Stimulated activated CD4-positive, alpha-beta T cell treated with anti-CD3 and anti-CD28 coated beads, Interleukin-1b, Interleukin-23, amount 100 ng/mL, for 24 hours (primary cell): ENCODE data around the gene TSEN15.

Experiments used
- DNase-seq, 4 experiments: peaks; one replicate each; pipeline ENCODE4 v3.0.0-alpha.2; 2020; ENCODE audit warnings: low read depth in 4 of 4, low spot score in 1 of 4

The TSEN15 gene

DNA sequence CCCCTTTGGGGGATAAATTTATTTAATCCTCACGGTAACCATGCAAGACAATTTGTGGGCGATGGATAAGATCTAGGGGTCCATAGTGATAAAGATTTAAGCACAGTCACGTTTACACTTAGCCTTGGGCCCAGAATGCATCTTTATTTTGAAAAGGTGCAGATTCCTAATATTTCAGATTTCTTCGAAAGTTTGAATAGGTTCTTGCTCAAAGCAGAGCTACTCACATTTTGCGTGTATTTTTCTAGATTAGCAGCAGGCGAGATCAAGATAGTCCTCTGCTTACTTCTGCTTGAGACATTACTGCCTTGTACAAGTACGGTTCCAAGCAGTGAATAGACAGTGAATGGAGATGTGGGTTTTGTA lies 647 bp downstream of the TSEN15 start:
- no peak for DNase-seq

DNA sequence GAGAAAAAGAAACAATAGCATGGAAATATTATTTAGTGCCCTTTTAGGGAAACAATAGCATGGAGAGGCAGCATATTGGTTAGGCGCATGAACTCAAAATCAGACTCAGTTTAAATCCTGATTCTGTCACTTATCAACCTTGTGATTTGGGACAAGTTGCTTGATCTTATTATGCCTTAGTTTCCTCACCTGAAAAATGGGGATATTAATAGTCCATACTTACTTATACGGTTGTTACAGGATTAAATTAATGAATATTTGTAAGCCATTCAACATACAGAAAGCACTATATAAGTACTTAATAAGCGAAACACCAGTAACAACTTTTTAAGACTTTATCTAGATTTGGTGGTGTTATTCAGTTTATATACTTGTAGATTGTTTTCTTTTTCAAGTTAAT lies 1.2 kb downstream of the TSEN15 start:
- no peak for DNase-seq

DNA sequence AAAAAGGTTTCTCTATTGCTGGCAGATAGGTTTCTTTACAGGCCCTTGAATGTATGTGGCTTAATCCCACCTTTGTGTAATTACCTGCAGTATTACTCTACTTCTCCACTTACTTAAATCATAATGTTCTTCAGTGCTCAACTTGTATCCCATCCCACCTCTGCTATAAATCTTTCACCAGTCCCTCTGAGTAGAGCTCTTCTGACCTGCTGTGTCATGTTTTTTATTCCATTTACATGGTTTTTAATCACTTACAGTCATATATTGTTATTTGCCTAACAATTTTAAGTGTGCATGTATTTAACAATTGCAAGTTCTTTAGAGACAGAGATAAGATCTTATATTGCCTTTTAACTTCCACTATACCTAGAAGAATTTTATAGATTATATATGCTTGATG lies 2.4 kb downstream of the TSEN15 start:
- DNase-seq, result no peak

DNA sequence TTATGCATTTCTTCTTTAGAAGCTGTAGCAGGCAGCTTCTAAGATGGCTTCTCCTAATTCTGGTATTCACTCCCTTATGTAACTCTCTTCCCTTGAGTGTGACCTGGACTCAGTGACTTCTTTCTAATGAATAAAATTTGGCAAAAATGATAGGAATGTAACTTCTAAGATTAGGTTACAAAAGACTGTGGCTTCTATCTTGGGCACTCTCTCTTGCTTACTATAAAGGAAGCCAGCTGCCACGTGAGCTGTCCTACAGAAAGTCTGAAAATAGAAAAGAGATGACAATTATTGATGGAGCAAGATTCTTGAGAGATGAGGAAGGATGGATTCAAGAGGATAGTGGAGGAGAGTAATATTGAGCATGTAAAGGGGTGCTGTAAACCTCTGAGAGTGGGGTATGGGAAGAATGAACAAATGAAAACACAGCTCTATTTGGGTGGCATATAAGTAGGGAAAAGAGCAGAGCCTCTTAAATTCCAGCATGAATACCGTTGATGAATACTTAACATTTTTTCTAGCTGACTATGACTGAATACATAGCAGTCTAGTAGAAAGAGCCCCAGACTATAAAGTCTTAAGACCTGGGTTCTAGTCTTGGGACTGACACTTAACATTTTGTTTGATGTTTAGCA lies 5.5 kb downstream of the TSEN15 start:
- DNase-seq, result no peak

DNA sequence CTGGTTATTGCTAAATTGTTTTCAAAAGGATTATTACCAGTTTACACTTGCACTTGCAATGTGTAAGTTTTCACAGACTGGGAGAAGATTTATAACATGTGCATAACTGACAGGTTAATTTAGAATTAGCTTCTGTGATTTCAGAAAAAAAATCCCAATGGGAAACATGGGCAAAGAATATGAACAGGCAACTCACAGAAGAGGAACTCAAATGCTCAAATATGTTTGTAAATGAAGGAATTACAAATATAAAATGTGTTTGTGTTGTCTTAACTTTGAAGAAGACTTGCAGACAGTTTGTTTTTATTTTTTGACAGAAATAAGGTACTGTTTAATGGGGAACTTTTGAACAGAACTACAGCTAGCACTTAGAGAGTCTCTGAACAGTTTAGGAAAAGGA lies 8.4 kb downstream of the TSEN15 start:
- DNase-seq, result no peak

DNA sequence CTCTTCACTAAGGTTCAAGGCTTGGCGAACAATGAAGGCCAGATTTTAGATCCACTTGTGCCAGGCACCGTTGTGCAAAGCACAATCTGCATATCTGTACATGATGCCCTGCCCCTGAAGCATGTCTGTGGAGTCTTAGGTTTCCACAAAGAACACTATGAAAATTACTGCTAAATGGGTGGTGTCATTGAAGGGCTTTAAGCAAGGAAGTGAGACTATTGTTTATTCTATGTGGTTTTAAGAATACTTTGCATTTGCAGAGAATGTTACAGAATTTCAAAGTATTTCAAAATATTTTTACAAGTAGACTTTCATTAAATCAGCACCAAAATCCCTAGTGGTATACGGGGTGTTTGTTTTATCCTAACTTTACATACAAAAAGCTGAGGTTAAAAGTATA lies 8.8 kb downstream of the TSEN15 start:
- DNase-seq, result no peak

DNA sequence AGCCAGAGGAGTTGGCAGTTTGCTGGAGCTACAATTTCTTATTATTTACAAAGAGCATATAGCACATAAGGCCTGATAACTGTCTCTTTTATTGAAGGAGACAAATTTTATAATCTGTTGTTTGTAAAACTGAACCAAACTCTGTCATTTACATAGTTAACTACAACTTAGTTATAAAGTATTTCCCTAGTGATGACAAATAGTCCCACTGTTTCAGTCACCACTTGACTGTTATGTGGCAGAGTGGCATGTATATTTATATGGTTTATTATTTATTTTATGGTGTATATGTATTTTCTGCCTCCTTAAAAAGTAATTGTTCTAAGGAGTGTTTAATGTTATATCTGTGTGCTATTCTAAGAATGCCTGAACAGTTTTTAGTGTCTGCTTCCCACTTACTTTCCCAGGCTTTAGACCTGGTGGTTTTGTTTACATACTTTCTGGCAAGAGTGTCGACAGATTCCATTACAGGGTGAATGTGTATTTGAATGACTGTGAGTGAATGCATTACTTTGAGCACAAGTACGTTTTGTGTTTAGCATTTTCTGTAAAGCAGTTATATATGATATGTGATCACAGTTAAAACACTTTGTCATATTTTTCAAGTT lies 10.0 kb downstream of the TSEN15 start:
- no peak for DNase-seq

DNA sequence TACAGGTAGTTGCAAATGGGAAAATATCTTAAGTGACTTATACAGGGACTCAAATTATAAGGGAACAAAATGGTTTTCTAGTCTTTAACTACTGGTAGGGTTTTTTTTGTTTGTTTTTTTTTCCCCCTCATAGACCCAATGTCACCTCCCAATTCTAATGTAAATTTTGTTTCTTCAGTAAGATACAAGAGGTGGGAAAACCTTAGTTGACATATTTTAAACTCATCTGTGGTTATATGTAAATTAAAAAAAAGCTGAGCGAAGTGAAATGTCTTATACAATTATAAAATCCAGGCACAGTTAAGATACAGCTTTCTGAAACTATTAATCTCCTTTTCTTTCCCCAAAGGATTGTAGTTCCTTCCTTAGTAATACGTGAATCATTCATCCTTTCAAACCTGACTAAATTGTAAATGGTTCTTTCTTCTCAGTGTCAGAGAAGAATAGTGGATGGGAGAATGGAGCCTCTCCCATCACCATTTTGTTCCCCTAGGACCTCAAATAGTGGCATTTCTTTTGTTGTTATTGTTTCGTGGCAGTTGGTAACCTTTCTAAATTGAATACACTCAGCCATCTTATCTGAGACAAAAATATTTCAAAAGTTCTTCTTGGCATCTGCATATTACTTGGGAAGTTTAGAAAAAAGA lies 11.2 kb downstream of the TSEN15 start:
- no peak for DNase-seq

DNA sequence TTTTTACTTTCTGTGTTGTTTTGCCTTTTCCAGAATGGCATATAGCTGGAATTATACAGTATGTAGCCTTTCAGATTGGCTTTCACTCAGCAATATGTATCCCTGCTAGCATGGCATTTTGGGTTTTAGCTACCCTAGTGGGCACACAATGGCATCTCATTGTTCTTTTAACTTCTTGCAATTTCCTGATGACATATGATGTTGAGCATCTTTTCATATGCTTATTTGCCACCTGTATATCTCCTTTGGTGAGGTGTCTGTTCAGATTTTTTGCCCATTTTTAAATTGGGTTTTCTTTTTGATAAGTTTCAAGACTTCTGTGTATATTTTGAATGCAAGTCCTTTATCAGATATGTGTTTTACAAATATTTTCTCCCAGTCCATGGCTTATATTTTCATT lies 14.0 kb downstream of the TSEN15 start:
- no peak for DNase-seq

DNA sequence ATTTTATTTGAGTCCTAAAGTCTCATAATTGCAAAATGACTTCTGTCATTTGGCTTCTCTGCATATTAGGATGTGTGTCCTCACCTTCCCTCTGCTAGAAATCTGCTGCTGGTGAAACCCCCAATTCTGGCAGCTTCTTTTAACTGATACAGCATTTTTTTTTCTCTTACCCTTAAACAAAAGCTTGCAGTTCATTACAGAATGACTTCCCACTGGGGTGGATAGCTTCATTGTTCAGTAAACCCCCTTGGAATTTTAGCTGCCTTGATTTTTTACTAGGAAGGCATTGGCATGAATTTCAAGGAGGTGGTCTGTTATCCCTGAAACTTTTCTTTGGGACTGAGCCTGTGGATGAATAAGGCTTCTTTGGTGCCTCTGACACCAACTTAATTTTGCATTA lies 16.8 kb downstream of the TSEN15 start:
- no peak for DNase-seq

DNA sequence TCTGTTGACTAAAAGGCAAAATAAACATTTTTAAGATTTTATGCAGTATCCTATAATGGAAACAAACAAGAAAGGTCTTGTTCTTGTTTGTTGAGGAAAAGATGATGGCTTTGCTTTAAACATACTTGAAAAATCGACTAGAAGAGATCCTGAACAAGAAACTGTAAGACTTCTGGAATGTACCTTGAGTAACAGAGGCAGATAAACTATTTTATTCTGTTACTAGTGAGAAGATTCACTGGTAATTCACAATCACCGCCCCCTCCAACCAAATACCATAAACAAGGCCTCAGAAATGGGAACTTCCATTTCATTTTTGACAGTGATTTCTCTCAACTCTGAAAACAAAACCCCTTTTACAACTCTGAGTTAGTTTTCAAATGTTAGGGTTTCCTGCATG lies 18.1 kb downstream of the TSEN15 start:
- no peak for DNase-seq

DNA sequence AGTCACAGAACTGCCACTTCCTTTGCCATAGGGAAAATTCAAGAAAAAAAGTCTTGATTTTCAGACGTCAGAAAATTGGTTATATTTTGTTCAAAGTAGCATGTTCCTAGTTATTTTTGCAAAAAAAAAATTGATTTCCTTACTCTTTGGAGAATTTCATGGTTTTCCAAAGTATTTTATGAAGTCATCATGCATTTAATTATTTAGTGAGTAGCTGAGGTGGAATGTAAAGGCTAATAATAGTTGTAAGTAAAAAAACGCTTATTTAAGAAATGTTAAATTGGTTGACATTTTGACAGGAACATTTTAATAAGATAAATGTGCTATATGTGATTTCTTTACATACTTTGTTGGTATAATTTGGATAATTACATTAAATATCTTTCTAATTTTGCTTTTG lies 20.8 kb downstream of the TSEN15 start:
- DNase-seq, result no peak

DNA sequence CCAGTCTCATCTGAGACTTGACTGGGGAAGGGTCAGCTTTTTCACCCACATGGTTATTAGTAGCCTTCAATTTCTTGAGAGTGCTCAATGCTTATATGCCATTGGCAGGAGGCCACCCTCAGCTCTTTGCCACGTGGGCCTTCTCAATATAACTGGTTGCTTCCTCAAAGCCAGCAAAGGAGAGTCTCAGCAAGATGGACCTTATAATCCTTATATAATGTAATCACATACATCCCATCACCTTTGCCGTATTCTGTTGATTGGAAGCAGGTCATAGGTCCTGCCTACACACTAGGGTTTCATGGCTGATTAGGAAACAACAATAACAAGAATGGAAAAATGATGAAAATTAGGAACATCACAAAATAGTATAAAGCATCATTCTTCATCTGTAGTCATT lies 22.9 kb downstream of the TSEN15 start:
- no peak for DNase-seq

DNA sequence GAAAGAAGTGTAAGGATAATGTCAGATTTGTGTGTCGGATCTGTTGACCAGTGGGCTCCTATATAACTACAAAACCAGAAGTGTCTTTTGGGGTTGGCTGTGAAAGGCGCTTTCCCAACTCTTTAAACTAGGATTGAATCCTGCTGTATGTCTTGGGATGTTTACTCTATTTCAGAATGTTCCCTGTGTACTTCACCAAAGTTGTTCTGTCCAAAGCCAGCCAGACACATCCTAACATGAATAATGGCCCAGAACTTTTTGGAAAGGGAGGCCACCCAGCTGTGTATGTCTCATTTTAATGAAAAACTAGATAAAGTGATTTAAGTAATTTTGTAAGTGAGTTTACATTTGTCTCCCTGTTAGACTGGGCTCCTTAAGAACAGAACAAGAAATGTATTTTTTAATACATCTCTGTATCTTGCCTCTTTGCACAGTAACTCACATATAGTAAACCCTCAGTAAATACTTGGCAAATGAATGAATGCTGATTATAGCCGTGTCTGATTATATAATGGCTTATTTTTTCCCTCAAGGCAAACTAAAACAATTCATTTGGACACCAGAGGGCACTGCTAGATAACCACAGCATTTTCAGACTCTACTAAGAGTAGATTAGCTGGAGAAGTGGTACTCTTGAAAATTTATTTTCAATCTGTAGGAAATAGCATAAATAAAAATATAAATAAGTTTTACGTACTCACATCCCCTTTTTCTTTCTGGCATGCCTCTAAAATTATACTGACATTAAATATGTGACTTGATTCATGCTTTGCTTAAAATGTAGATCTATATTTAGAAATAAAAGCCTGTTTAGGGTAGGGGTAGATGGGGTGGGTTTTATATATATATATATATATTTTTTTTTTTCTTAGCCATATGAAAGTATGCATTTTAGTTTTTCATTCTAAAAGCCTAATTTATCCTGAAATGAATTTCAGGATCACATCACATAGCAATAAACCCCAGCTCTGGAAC lies 23.8 kb downstream of the TSEN15 start:
- no peak for DNase-seq

DNA sequence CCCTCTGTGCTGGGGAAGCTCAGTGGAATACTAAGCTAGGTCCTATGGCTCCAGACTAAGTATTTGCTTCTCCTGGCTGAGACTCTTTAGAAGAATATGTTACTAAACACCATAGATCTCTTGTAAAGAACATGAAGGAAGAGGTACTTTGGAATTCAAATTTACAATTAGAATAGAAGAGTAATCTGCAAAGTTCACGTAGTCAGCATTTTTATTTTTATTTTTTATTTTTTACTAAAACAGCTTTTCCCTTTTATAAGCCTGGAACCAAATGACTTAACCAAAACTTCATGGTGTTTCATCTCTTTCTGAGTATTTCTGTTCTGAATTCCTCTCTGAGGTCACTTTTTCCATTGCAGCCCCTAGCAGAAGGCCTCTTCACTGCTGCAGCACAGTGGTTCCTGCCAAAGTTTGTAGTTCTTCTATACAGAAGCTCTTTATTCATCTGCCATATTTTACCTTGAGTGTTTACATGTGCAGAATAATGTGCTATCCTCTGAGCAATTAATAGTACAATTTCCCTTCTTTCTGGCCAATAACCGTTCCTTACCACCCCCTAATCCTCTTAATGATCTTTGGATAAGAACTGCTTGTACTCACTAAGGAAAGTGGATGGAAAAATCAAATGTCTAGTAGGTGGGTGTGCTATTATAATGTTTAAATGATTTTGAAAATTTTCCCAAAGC lies 27.2 kb downstream of the TSEN15 start:
- DNase-seq, result no peak

DNA sequence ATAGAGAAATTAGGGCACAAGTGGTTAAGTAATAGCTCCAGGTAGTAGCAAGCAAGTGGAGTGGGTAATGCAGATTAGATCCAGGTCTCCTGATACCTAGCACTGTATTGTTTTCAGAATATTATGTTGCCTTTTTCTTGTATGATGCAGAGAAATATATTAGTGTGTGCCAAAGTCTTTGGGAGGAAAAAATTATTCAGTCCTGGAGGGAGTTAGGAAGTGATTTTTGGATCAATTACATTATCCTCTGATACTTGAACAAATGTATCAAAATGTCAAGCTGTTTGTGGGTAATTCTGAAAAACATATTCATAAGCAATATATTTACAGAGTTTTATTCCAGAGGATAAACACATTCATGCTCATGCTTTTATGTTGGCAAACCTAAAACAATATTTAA lies 28.8 kb downstream of the TSEN15 start:
- DNase-seq, result no peak

DNA sequence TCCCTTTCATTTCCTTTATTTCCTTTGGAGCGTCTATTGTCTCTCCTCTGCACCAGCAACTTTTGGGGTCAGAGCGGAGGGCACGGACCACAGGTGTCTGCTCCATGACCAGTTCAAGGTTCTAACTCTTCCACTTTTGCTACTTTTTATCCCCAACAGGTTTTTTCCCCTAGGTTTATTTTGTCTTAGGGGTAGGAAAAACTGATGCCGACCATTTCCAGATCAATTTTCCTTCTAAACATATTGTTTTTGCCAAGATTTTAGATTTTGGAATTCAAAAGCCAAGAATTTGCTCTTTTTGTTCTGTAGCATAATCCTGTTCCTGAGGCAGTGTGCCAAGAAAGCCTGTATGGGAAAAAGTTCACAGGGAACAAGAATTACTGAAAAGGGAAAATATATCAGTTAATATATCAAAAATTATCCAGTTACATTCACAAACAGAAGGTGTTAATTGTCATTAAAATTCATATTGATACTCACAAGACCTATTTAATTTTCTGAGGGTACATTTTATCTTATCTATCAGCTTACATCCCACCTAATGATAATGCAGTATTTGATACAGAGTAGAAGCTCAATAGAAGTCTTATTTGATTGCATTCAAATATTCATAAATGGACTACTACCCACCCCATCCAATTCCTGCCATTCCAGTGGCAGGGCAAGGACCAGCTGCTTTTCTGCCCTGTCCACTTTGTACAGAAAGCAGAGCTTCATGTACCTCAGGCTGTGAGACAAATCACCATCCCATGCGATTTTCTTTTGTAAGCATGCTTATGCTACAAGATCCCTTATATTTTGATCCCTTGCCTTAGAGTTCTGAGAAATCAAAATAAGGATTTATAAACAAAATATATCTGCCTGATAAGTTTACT lies 31.2 kb downstream of the TSEN15 start:
- no peak for DNase-seq

DNA sequence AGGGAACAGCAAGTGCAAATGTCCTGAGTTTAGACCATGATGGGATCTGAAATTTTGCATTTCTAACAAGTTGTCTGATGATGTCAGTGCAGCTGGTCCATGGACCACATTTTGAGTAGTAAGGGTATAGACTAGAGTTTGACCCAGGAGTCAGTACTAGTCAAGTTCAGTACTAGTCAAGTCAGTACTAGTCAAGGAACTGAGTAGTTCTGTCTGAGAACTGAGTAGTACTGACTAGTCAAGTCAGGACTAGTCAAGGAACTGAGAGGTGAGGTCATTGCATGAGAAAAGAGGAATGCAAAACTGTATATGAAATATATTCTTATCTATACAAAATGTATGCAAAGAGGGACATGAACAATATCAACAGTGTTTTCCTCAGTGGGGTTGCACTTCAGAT lies 34.1 kb downstream of the TSEN15 start:
- DNase-seq, result no peak

DNA sequence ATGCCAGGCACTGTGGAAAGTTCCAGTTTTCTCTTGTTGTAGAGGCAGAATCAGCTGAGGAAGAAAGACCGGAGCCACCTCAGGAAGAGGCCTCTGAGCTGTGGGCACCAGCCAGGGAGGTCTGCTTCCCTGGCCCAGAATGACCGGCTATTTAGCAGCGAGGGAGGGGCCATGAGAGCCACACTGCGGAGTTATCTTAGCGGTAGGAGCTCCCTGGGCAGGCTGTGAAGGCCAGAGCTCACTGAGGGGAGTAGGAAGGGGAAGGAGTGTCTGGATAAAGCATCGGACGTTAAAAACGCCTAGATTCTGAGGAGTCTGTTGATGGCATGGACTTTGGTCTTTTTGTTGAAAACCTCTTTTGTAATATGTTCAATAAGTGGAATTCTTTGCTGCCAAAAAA lies 36.5 kb downstream of the TSEN15 start:
- DNase-seq, result no peak

DNA sequence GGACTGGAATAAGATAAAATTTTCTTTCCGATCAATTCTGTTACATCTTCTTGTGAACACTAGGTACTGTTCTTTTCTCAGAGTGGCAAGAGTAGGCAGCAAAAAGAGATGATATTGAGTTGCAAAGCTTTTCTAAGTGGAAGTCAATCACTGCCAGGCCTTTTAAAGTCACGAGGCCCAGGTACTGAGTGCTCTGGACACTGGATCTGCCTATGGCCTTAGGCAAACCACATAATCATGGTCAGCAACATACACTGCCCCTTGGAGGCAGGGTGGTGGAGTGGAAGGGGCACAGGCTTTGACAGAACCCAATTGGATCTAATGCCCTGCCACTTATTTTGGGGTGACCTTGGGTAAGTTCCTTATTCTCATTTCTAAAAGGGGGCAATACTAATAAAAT lies 41.5 kb downstream of the TSEN15 start:
- no peak for DNase-seq
